K562 (cell line): ENCODE data around the gene TCF4. TPM values are rescaled to one million over a fixed set of nuclear protein-coding genes. Genes with fewer than 3 reads are reported as not detected.

Experiments
- ATAC-seq: fragments of 200-7000 bp; cut with Tn5 transposase; 3 replicates; pipeline ENCODE4 v1.9.1; 2020; ENCODE audit warnings: moderate library complexity
- BruUV-seq: library from RNA; stranded (reverse); fragments of 400-500 nt; replicated peaks from 2 replicates; lab custom pipeline; 2021; lab: Mats Ljungman, UMichigan
- CTCF ChIA-PET: fragments of 300-600 bp; formaldehyde crosslinking; extraction: SDS; loops from one replicate; lab custom pipeline; 2021; ENCODE audit warnings: low intra/inter-chr PET ratio; lab: Yijun Ruan, JAX
- POLR2A ChIA-PET: fragments of 300-600, 350-650 bp; sonication (Branson Sonifier 250); formaldehyde crosslinking; extraction: SDS; loops from one replicate; lab custom pipeline; 2021; ENCODE audit warnings: antibody characterized with exemption, inconsistent platforms; lab: Yijun Ruan, JAX
- DNase-seq, 4 experiments: peaks; one replicate each; pipeline versions ENCODE4 v3.0.0 to v3.0.0-alpha.2; 2011 to 2018; ENCODE audit warnings: low spot score in 3 of 4, mixed read lengths in 3 of 4; ENCODE audit errors: extremely low read depth in 1 of 4
- FAIRE-seq: peaks from 2 replicates; lab custom pipeline; 2011; peaks lifted over from hg19 to GRCh38; lab: Jason Lieb, UNC
- H2AFZ ChIP-seq: 2 replicates; pipeline ENCODE4 v1.6.0; 2011; ENCODE audit warnings: low read depth, low read length, control low read depth, inconsistent platforms
- H3K27ac ChIP-seq: fragments of 200-600 bp; 3 replicates; pipeline ENCODE4 v1.8.0; 2011; ENCODE audit warnings: low read depth, mild to moderate bottlenecking, control low read depth, inconsistent platforms, low read length, moderate library complexity, mixed read lengths; ENCODE audit errors: extremely low read depth
- H3K27me3 ChIP-seq, 2 experiments: fragments of 300-600 bp in 1 of 2; 2 replicates in 1 of 2; 3 replicates in 1 of 2; pipeline versions ENCODE4 v1.6.0 to v1.8.0; 2011; ENCODE audit warnings: inconsistent platforms in 2 of 2, low read length in 2 of 2, mild to moderate bottlenecking in 1 of 2, mixed read lengths in 1 of 2, moderate library complexity in 1 of 2; ENCODE audit not compliant: control insufficient read depth in 2 of 2, insufficient read depth in 2 of 2
- H3K36me3 ChIP-seq: fragments of 300-600 bp; 3 replicates; pipeline ENCODE4 v1.8.0; 2011; ENCODE audit warnings: mild to moderate bottlenecking, low read length, inconsistent platforms; ENCODE audit not compliant: control insufficient read depth, insufficient read depth
- H3K4me1 ChIP-seq, 2 experiments: fragments of 200-600 bp in 1 of 2; replicated peaks in 1 of 2; 2 replicates in 1 of 2; 3 replicates in 1 of 2; pipeline versions ENCODE4 v1.5.1 to v1.8.0; 2011; ENCODE audit warnings: inconsistent platforms in 2 of 2, low read length in 2 of 2, mild to moderate bottlenecking in 1 of 2, mixed read lengths in 1 of 2, moderate library complexity in 1 of 2; ENCODE audit not compliant: control insufficient read depth in 2 of 2, insufficient read depth in 2 of 2
- H3K4me2 ChIP-seq: 2 replicates; pipeline ENCODE4 v1.6.1; 2011; ENCODE audit warnings: low read length, control low read depth, inconsistent platforms, mixed read lengths; ENCODE audit not compliant: insufficient read depth
- H3K4me3 ChIP-seq: fragments of 200-600 bp; sonication (generic), shearing (Covaris generic); 2 replicates; pipeline ENCODE4 v1.5.1; 2016; ENCODE audit warnings: control low read depth, inconsistent platforms
- H3K79me2 ChIP-seq: fragments of 200-600 bp; 3 replicates; pipeline ENCODE4 v1.8.0; 2011; ENCODE audit warnings: low read length, inconsistent platforms; ENCODE audit not compliant: control insufficient read depth, insufficient read depth
- H3K9ac ChIP-seq, 2 experiments: 2 replicates each; pipeline versions ENCODE4 v1.6.0 to v1.6.1; 2011; ENCODE audit warnings: low read depth in 2 of 2, low read length in 2 of 2, control low read depth in 1 of 2, inconsistent platforms in 1 of 2, mild to moderate bottlenecking in 1 of 2, mixed read lengths in 1 of 2; ENCODE audit not compliant: insufficient read depth in 1 of 2
- H3K9me1 ChIP-seq: one replicate; pipeline ENCODE4 v1.6.0; 2011; ENCODE audit warnings: inconsistent platforms, mild to moderate bottlenecking, low read length, moderate library complexity; ENCODE audit not compliant: control insufficient read depth, insufficient read depth
- H3K9me3 ChIP-seq: replicated peaks from 2 replicates; pipeline ENCODE4 v1.5.1; 2011; ENCODE audit warnings: low read depth, low read length, inconsistent platforms; ENCODE audit not compliant: control insufficient read depth, insufficient read depth
- H4K20me1 ChIP-seq: replicated peaks from 2 replicates; pipeline ENCODE4 v1.6.1; 2011; ENCODE audit warnings: low read length, inconsistent platforms, mixed read lengths; ENCODE audit not compliant: control insufficient read depth, insufficient read depth
- AFF4 ChIP-seq: sonication (generic); formaldehyde crosslinking; IDR thresholded peaks from 2 replicates; pipeline ENCODE4 v1.8.0; 2023; ENCODE audit warnings: mild to moderate bottlenecking, missing genetic modification reagents
- ATF4 ChIP-seq: fragments of 450-650 bp; formaldehyde crosslinking; IDR thresholded peaks from 2 replicates; pipeline ENCODE4 v1.4.0; 2022; ENCODE audit warnings: mild to moderate bottlenecking, moderate library complexity
- ELF1 ChIP-seq: fragments of 200-800 bp; sonication (Bioruptor generic); IDR thresholded peaks from 2 replicates; pipeline ENCODE4 v1.6.1; 2016; ENCODE audit warnings: missing genetic modification characterization, missing compliant biosample characterization
- HIVEP1 ChIP-seq: fragments of 250-450 bp; sonication (Bioruptor Pico); IDR thresholded peaks from 2 replicates; pipeline ENCODE4 v1.4.0; 2020; ENCODE audit warnings: mild to moderate bottlenecking
- ZBTB5 ChIP-seq: fragments of 450-650 bp; IDR thresholded peaks from 2 replicates; pipeline ENCODE4 v1.6.1; 2017; ENCODE audit warnings: antibody characterized with exemption
- ZNF224 ChIP-seq: sonication (generic); formaldehyde crosslinking; IDR thresholded peaks from 2 replicates; pipeline ENCODE4 v1.8.0; 2022; ENCODE audit warnings: mild to moderate bottlenecking, missing genetic modification reagents
- ZNF316 ChIP-seq: fragments of 450-650 bp; IDR thresholded peaks from 2 replicates; pipeline ENCODE4 v1.6.1; 2016
- WGBS: fragments of 100-300 bp; shearing (Covaris generic); methylation state at CpG from one replicate; pipeline ENCODE4 v1.1.6; 2016; ENCODE audit warnings: low coverage, mixed read lengths; ENCODE audit not compliant: insufficient coverage; ENCODE audit errors: missing lambda C conversion rate; 5-methylcytosine and 5-hydroxymethylcytosine counted together
- in situ Hi-C: fragments of 300-500 bp; cut with MboI; formaldehyde crosslinking; loops from 4 replicates; pipeline ENCODE4 v1.15.0; 2018; ENCODE audit warnings: inconsistent platforms, mixed read lengths
- intact Hi-C: fragments of 100-400 bp; cut with micrococcal nuclease; formaldehyde crosslinking; loops from 2 replicates; pipeline ENCODE4 v1.14.2; 2022
- polyA plus RNA-seq, 8 experiments: library from polyadenylated mRNA; depleted of rRNA in 4 of 8; stranded (reverse) in 5 of 8; unstranded in 3 of 8; fragments of >200 nt; fragmentation: Nextera tagmentation in 2 of 8; fragmentation: Illumina TruSeq in 1 of 8; extraction: Ambion mirVana in 2 of 8; extraction: Trizol in 1 of 8; gene quantifications; 2 replicates each; pipeline versions ENCODE4 v1.2.1 to v1.2.3, GENCODE V29; 2011 to 2014; ENCODE audit warnings: inconsistent platforms in 1 of 8, missing spikeins in 1 of 8
- total RNA-seq, 7 experiments: library from RNA; depleted of rRNA in 6 of 7; stranded (reverse); fragments of >200 nt in 6 of 7; fragmentation: Illumina TruSeq in 2 of 7; extraction: Trizol in 2 of 7; gene quantifications; 2 replicates each; pipeline versions ENCODE4 v1.2.1 to v1.2.3, GENCODE V29; 2011 to 2021; ENCODE audit warnings: low replicate concordance in 1 of 7

The TCF4 gene
- total and polyA plus RNA-seq, 9 of the 15 experiments (the other 6 are each of a cell fraction or from before 2014, with no cell fraction given), result 4.8 to 24.7 (median 15.2) TPM

- 67% methylated on average over 7 of the region's 7 CpGs for WGBS
- no peak overlapping the region for H2AFZ ChIP-seq
- DNase-seq (no peak), FAIRE-seq (no peak)
- no peak overlapping the region for H3K9ac ChIP-seq
- no peaks in the 10 kb centered on the region for H3K9me1 ChIP-seq
- intact Hi-C loops, result no loop called here
- no peak overlapping the region for H3K27ac ChIP-seq
- no peaks in the 10 kb centered on the region for H3K36me3 ChIP-seq
- H3K27me3 ChIP-seq, result no peaks in the 10 kb centered on the region
- TF ChIP-seq HIVEP1 (CRISPR knock-in tag), result no peak
- TF ChIP-seq ZNF316, result peak; percentile 51; the same call in 1 of the 2 replicates
- TF ChIP-seq ZBTB5, result no peak
- TF ChIP-seq ATF4, result no peak
- no peak for TF ChIP-seq ZNF224 (CRISPR knock-in tag)
- TF ChIP-seq ELF1 (tag), result no peak
- TF ChIP-seq AFF4 (CRISPR knock-in tag), result no peak
- TF ChIP-seq, all 486 proteins: peak for 1
- in situ Hi-C loops, result no loop called here
- ChIA-PET POLR2A (interaction anchor here (0.7 to 1.2 kb wide), 2 partner anchors 27 to 160 kb away, joined by 3 read pairs; no protein-coding TSS in a partner anchor), CTCF (no interaction called here)
- no peaks in the 10 kb centered on the region for H3K9me3 ChIP-seq
- no peaks in the 10 kb centered on the region for H3K79me2 ChIP-seq
- no peak overlapping the region for H3K4me3 ChIP-seq
- H4K20me1 ChIP-seq, result no peaks in the 10 kb centered on the region
- BruUV-seq, result no TSS peak
- H3K4me2 ChIP-seq, result no peak overlapping the region
- no peaks in the 10 kb centered on the region for H3K4me1 ChIP-seq
- no peak for ATAC-seq
Measured at GRCh38 chr18:55345103-55345950, 242.7 kb downstream of the TCF4 start.
